HG02970 (cell line): ENCODE measurements around the gene ITGA2B.
"Not testable (repeated sequence)": the region's sequence is repeated elsewhere in the genome, so short reads cannot be mapped to it uniquely, and the experiment has no call there.

ENCODE experiments used
- ATAC-seq: cut with Tn5 transposase; IDR thresholded peaks from one replicate; pipeline ENCODE4 v1.9.1; 2021; ENCODE audit warnings: mild to moderate bottlenecking, moderate library complexity, moderate number of reproducible peaks; ENCODE audit not compliant: unreplicated experiment, low FRiP score

ITGA2B gene

DNA sequence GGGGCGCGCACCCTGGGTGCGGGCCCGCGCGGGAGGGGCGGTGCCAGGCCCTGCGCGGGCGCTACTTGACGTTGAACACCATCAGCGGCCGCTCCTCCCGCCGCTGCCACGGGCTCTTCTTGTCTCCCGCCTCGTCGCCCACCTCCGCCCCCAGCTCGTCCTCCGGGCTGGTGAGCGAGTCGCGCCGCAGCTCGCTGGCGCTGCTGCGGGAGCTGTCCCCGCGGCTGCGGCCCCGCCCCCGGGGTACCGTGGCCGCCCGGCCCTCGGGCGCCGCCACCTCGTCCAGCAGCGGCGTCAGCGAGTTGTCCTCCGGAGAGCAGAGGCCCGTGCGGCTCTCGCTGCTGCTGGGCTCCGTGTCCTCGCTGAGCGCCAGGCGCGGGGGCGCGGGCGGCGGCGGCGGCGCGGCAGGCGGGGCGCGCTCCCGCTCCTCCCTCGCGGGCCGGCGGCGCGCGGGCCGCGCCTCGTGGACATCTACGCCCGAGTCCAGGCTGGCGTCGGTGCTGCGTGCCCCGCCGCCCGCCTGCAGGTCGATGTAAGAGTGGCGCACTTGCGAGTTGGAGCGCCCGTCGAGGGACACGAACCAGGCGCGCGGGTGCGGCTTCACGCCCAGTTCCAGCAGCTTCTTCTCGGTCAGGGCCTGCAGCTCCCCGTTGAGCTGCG is 35.6 kb downstream of the ITGA2B start:
- no peak for ATAC-seq

DNA sequence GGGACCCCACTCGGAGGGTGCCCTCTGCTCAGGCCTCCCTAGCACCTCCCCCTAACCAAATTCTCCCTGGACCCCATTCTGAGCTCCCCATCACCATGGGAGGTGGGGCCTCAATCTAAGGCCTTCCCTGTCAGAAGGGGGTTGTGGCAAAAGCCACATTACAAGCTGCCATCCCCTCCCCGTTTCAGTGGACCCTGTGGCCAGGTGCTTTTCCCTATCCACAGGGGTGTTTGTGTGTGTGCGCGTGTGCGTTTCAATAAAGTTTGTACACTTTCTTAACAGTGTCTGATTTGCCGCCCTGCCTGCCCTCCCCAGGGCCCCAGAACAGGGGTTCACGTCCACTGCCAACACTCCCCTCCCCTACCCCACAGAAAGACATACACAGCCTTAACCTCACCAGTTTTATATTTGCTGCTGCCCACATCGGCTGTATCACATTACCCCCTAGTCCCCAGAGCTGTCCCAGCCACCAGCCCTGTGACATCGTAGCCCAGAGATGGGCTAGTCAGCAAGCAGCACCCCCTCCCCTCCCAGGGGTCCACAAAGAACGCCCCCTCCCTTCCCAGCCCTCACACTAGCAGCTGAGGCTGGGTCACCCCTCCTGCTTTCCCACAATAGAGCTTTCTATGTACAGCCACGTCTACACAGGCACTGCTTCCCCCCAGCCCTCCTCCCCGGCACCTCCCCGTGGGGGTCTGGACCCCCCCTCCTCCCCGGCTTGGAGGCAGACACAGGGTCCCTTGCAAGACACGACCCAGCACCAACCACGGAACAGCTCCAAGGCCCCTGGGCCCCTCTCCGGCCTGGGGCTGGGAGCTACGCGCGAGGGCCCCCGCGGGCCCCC is 36.4 kb downstream of the ITGA2B start:
- no peak for ATAC-seq

DNA sequence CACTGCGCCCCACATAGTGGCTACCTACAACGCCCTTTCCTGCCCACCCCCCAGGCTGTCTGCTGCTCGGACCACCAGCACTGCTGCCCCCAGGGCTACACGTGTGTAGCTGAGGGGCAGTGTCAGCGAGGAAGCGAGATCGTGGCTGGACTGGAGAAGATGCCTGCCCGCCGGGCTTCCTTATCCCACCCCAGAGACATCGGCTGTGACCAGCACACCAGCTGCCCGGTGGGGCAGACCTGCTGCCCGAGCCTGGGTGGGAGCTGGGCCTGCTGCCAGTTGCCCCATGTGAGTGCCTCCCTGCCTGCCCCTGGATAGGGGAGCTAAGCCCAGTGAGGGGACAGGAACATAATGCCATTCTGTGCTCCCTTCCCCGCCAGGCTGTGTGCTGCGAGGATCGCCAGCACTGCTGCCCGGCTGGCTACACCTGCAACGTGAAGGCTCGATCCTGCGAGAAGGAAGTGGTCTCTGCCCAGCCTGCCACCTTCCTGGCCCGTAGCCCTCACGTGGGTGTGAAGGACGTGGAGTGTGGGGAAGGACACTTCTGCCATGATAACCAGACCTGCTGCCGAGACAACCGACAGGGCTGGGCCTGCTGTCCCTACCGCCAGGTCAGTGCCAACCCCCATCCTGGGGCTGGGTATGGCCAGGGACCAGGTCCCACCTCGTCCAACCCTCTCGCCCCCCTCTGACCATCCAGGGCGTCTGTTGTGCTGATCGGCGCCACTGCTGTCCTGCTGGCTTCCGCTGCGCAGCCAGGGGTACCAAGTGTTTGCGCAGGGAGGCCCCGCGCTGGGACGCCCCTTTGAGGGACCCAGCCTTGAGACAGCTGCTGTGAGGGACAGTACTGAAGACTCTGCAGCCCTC is 37.3 kb downstream of the ITGA2B start:
- ATAC-seq, result no peak

DNA sequence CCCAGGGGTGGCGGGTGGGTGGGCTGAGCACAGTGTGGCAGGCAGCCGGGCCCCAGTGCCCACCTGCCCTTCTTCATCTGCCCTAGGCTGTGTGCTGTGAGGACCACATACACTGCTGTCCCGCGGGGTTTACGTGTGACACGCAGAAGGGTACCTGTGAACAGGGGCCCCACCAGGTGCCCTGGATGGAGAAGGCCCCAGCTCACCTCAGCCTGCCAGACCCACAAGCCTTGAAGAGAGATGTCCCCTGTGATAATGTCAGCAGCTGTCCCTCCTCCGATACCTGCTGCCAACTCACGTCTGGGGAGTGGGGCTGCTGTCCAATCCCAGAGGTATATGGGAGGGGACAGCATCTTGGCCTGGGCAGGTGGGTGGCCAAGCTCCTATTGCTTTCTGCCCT is 38.0 kb downstream of the ITGA2B start:
- ATAC-seq, result no peak

DNA sequence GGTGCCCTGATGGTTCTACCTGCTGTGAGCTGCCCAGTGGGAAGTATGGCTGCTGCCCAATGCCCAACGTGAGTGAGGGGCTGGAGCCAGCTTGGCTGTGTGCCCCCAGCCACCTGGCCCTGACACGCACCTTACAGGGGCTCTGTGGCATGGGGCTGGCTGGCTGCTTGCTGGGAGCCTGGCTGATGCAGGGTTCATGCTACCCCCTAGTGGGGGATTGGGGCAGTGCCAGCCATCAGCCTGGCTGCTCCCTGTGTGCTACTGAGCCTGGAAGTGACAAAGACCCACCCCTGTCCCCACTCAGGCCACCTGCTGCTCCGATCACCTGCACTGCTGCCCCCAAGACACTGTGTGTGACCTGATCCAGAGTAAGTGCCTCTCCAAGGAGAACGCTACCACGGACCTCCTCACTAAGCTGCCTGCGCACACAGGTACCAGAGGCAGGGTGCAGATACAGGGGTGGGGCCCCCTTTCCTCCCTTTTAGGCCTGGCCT is 38.7 kb downstream of the ITGA2B start:
- no peak for ATAC-seq

DNA sequence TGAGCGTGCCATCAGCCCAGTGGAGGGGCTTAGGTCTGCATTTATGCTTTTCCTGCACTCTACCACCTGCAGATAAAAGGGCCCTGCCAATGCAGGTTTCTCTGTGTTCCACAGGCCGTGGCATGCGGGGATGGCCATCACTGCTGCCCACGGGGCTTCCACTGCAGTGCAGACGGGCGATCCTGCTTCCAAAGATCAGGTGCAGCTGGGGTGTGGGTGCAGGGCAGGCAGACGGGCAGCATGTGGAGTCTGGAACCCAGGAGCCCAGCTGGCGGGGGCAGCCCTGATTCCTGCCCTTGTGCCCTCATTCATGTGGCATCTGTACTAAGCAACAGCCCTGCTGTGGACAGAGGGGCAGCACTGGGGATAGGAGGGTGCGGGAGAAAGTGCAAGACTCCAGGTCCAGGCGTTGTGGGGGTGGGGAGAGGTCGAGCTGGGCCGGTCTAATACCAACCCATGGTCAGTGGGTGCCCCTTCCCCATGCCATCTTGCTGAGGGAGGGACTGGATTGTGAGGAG is 39.8 kb downstream of the ITGA2B start:
- no peak for ATAC-seq

DNA sequence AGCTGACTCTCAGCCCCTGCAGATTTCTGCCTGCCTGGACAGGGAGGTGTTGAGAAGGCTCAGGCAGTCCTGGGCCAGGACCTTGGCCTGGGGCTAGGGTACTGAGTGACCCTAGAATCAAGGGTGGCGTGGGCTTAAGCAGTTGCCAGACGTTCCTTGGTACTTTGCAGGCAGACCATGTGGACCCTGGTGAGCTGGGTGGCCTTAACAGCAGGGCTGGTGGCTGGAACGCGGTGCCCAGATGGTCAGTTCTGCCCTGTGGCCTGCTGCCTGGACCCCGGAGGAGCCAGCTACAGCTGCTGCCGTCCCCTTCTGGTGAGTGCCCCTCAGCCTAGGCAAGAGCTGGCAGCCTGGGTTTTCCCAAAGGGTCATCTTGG is 40.5 kb downstream of the ITGA2B start:
- no peak for ATAC-seq

DNA sequence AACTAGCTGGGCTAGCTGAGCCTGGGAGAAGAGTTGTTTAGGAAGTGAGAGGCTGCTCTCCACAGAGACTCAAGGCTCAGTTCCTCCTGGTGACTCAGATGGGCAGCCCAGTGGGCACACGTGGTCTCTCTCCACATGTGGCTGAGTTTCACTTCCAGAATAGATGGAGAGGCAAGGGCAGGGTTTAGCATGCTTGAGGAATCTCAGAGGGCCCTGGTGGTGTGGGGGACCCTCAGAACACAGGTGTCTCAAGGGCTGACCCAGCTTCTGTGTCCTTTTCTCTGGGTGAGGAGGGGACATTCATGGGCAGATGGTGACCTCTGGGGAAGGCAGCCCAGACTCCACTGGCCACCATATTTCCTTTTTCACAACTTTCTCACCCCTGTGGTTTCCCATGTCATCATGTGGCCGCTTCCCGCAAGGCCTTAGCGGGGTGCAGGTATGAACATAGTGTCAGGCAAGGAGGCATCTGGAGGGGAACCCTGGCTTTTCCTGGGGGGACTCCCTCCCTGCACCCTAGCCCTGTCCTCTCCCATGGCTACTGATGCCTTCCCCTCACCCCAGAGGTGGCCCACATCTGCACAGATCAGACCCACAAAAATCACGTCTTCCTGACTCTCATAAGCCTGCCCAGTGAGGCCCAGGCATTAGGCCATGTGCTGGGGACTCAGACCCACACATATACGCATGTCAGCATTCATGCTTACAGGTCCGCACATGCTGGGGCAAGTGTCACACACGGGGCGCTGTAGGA is 41.0 kb downstream of the ITGA2B start:
- peak; percentile 35 for ATAC-seq

DNA sequence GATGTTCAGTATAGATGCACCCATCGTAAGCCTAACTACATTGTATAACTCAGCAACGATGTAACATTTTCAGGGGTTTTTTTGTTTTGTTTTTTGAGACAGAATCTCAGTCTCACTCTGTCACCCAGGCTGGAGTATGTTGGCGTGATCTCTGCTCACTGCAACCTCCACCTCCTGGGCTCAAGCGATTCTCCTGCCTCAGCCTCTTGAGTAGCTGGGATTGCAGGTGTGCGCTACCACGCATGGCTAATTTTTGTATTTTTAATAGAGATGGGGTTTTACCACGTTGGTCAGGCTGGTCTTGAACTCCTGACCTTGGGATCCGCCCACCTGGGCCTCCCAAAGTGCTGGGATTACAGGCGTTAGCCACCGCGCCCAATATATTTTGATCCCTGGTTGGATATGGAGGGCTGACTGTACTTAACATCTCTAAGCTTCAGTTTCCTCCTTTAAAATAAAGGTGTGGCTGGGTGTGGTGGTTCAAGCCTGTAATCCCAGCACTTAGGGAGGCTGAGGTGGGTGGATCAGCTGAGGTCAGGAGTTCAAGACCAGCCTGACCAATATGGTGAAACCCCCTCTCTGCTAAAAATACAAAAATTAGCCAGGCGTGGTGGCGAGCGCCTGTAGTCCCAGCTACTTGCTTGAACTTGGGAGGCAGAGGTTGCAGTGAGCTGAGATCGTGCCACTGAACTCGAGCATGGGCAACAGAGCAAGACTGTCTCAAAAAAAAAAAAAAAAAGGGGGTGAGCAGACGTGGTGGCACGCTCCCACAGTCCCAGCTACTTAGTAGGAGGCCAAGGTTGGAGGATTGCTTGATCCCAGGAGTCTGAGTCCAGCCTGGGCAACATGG is 42.0 kb downstream of the ITGA2B start:
- ATAC-seq, result not testable (repeated sequence)

DNA sequence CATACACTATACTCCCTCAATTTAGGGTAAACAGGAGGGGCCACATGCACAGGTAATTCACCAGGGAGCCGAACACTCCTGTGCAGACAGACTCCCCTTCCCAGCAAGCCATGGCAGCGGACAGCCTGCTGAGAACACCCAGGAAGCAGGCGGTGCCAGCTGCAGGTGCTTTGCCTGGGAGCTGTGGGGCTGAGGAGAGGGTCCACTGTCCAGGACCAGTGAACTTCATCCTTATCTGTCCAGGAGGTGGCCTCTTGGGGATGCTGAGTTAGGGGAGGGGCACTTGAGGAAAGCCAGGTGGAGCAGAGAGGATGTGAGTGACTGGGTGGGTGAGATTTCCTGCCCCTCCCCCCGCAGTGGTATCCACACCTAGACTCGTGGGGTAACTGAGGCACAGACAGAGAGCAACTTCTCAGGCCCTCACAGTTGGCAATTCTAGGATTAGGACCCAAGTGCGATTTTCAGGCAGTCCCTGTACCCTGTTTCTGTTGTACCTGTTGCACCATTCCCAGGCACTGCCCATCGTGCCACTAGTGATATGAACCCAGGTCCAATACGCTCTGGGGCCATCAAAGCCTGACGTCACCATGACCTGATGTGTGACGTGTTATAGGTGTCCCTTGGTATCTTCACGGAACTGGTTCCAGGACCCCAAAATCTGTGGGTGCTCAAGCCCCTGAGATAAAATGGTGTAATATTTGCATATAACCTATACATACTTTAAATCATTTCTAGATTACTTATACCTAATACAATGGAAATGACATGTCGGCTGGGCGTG is 43.2 kb downstream of the ITGA2B start:
- no peak for ATAC-seq

DNA sequence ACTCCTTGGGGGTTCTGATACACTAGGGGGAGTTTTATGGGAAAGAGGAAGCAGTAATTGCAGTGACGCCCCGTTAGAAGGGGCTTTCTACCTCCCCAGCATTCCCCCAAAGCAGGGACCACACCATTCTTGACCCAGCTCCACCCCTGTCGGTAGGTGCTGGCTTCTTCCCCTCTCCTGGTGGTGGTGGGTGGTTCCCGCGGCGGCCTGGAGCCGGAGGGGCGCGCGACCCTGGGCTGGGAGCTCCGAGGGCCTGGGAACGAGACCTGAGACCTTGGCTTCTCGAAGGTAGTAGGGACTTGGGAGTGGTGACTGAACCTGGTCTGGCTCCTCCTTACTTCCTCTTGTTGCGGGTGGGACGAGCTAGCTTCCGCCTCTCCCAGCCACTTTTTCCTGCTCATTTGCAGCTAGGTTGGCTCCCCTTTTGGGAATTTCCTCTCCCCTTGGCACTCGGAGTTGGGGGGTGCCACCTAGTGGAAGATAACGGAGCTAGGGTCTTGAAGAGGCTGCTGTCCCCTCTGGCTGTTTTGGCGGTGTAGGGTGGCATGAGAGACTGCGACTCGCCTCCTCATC is 43.9 kb downstream of the ITGA2B start:
- ATAC-seq, result no peak

DNA sequence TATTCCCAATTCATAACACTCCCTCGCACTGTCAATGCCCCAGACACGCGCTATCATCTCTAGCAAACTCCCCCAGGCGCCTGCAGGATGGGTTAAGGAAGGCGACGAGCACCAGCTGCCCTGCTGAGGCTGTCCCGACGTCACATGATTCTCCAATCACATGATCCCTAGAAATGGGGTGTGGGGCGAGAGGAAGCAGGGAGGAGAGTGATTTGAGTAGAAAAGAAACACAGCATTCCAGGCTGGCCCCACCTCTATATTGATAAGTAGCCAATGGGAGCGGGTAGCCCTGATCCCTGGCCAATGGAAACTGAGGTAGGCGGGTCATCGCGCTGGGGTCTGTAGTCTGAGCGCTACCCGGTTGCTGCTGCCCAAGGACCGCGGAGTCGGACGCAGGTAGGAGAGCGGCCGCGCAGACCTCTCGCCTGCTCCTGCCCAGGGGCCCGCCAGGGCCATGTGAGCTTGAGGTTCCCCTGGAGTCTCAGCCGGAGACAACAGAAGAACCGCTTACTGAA is 44.5 kb downstream of the ITGA2B start, which contains the start of gene GRN:
Gene GRN (plus strand): TSS at position 364 of the 515 bp plus-strand sequence. CDS start 3,863 bp downstream, outside the sequence.
- peak; percentile 56 for ATAC-seq

DNA sequence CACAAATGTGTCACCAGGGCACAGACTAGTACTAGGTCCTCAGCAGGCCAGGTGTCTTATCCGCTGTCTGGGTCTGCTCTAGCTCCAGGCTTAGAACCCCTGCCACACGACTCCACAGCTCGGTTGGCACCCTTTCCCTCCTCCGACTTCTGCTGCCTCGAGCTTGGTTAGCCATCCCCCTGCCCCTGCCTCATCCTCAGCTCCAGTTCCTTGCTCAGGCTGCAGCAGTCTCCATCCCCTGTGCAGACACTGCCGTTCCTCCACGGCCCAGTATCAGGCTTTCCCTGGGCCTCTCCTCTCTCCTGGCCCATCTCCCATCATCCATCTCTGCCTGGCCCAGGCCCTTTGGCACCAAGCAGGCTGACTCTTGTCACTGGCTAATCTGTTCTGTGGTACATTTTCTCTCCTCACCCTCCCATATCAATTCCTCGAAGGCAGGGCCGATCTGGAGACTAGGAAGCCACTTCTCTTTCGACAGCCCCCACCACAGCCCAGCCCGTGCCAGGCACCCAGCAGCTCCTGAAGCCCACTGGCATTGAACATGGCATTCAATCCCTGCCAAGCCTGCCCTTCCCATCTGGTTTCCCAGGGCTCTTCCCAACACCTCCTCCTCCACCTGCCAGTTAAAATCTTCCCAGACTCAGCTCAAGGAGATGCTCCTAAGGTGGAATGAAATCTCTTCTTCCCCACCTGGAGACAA is 45.8 kb downstream of the ITGA2B start:
- no peak for ATAC-seq

DNA sequence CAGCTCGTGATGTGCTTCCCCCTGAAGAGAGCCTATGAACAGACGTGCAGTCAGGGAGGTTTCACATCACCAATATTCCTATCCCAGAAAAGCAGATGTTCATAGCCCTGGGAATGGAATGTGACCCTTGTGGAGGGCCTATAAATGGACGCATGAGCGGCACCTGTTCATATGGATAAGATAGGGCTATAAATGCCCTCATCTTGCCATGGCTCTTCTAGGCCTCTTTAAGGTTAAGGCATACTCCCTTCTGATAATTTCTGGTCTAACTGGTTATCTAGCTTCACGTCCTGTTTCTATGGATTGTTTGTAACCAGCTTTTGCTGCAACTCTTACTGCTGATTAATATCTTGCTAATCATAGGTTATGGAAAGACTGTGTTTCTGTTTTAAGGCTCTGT is 48.9 kb downstream of the ITGA2B start:
- not testable (repeated sequence) for ATAC-seq

DNA sequence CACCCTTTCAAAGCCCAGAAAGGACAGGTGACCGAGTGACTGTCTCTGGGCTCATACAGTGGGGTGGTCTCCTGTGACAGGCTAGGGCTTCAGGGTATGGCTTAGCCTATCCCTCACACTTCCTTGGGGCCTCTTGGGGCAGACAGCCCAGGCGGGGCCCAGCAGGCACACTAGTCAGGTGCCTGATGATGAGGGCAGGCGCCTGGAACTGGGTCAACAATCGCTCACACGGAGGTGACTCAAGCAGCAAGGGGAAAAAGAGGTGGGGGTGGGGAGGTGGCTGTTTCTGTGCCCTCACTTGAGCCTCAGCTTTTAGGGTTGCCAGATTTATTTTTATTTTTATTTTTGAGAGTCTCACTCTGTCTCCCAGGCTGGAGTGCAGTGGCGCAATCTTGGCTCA is 50.7 kb downstream of the ITGA2B start:
- no peak for ATAC-seq

DNA sequence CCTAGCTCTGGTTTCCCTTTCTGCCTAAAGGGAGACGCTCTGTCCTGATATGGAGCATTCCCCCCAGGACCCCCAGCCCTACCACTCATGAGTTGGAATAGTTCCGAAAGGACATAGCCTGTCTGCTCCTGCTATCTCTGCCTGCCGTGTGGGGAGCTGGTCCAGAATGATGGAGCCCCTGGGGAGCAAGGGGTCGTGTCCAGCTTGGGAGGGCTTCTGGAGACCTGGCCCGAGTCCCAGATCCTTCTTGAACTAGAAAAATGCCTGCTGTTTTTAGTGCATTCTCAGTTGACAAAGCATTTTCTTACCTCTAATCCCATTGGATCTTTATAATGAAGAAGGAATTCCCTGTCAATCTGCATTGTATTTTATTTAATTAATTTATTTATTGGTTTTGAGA is 53.5 kb downstream of the ITGA2B start:
- ATAC-seq, result no peak

DNA sequence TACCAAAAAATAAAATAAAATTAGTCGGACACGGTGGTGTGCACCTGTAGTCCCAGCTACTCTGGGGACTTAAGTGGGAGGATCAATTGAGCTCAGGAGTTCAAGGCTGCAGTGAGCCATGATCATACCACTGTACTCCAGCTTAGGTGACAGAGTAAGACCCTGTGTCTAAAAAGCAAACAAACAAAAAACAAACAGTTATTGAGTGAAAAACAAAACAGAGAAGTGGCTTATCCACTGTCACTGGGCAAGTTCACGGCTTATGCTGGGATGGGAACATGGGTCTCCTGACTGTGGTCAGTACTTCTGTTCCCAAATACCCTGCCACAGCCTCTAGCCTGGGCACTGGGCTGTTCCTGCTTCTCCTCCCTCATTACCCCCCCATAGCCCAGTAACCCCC is 53.9 kb downstream of the ITGA2B start:
- ATAC-seq, result no peak
